ENCODE measurements around the gene APOL2.
"Not testable (repeated sequence)": the region's sequence is repeated elsewhere in the genome, so short reads cannot be mapped to it uniquely, and the experiment has no call there.

APOL2 gene

DNA sequence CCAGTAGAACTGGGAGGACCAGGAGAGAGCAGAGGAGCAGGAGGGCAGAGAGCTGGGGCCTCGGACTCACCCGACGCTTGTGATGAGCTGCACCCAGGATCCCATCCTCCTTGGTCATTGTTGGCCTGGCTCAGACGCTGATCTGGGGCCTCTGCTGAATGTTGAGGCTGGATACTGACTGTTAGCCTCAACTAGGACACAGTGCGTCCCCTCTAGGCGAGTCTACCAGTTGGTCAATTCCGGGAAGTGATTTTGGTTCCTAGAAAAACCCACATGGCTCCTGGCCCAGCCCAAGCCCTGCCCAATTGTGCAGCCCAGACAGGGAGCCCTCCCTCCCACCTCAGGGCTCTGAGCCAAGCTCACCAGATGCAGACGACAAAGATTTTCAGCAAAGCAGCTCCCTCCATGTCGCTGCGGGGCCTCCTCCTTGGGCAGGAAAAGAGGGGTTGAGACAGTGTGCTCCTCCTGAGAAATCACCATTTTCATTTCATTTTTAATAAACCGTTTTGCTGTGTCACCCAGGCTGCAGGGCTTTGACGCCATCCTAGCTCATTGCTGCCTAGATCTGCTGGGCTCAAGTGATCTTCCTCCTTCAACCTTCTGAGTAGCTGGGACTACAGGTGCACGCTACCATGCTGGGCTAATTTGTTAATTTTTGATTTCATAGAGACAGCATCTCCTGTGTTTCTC, 37.6 kb downstream of the APOL2 start, which contains the start of gene APOL4:
APOL4 (minus strand) TSS at position 180 of the 690 bp plus-strand sequence; CDS start at position 105, 75 bp downstream.
- Histone ChIP-seq H3K27ac (ENCODE audit: low read length) (no peak within 1 kb of the TSS), H3K4me1 (ENCODE audit: control insufficient read depth, low read depth, low read length) (peaks cover 12% of the 10 kb centered on the region), H3K9me3 (ENCODE audit: control insufficient read depth, low read depth, low read length) (no peaks in the 10 kb centered on the region), H3K4me3 (ENCODE audit: low read length) (no peak within 1 kb of the TSS), H3K9ac (ENCODE audit: low read length) (no peak within 1 kb of the TSS), H3K36me3 (ENCODE audit: control insufficient read depth, low read depth, low read length) (no peaks in the 10 kb centered on the region), H3K27me3 (ENCODE audit: control insufficient read depth, insufficient read depth, low read length) (no peaks in the 10 kb centered on the region)

DNA sequence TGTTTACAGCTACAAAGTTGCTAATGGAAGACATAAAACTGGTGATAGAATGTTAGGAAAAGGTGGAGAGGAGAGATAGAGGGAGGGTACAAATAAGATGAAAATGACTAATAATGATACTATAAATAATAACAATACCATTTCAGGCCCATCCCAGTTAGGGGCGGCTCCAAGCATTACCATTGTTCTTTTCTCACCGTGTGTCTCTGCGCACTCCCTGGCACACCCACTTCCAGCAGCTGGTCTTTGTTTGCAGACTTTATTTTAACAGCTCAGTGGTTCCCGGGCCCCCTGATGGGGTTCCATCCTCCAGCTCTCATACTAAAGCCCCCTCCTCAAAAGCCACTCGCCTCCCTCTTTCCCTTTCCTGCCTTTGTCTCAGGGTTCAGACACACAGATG, 38.3 kb downstream of the APOL2 start:
- not testable (repeated sequence) for H3K36me3 ChIP-seq (ENCODE audit: control insufficient read depth, low read depth, low read length); H3K9ac ChIP-seq (ENCODE audit: low read length); H3K4me3 ChIP-seq (ENCODE audit: low read length); H3K9me3 ChIP-seq (ENCODE audit: control insufficient read depth, low read depth, low read length); H3K27me3 ChIP-seq (ENCODE audit: control insufficient read depth, insufficient read depth, low read length); H3K27ac ChIP-seq (ENCODE audit: low read length)
- H3K4me1 ChIP-seq (ENCODE audit: control insufficient read depth, low read depth, low read length) = peaks cover 20% of the 10 kb centered on the region

DNA sequence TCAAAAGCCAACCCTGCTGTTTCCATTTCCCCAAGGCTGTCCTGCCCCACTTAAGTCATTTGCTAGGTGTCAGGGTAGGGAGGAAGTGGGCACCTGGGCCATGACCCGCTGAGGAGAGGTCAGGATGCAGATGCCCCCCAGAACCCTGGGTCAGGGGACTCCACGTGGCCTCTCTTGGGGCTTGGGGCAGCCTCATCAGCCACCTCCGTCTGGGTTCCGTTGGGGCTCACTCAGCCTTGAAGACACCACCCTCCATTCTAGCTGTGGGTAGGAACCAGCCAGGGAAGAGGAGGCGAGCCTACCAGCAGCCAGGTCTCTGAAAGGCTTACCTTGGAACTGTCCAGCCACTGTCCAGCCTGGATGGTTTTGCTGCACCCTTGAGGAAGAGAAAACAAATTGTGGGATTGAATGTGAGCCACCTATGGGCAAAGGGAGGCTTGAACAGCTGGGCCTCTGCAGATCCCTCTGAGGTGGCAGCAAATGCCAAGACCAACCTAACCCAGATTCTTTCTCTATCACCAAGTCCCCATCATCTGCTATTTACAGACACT, 40.3 kb downstream of the APOL2 start:
- no peak overlapping the region for H3K4me3 ChIP-seq (ENCODE audit: low read length)
- no peak overlapping the region for H3K9ac ChIP-seq (ENCODE audit: low read length)
- H3K27ac ChIP-seq (ENCODE audit: low read length) = no peak overlapping the region
- peaks cover 28% of the 10 kb centered on the region for H3K4me1 ChIP-seq (ENCODE audit: control insufficient read depth, low read depth, low read length)
- no peaks in the 10 kb centered on the region for H3K9me3 ChIP-seq (ENCODE audit: control insufficient read depth, low read depth, low read length)
- H3K36me3 ChIP-seq (ENCODE audit: control insufficient read depth, low read depth, low read length) = no peaks in the 10 kb centered on the region
- H3K27me3 ChIP-seq (ENCODE audit: control insufficient read depth, insufficient read depth, low read length) = no peaks in the 10 kb centered on the region

DNA sequence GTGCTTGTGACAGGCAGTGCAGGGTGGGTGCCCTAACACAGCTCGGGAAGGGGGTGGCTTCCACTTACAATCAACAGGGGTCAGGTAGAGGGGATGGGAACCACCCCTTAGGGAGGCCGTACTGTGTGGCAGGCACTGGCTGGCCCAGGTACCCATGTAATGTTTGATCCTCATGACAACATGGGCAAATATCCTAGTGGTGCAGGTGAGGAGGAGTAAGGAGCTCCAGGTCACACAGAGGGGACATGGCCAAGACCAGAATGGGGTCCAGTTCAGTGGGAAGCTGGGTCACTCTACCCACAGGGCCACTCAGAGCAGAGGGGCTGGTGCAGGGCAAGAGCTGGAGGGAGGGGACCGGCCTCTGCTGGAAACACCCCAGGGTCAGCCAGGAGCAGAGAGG, 40.8 kb downstream of the APOL2 start:
- H3K27ac ChIP-seq (ENCODE audit: low read length) = no peak overlapping the region

DNA sequence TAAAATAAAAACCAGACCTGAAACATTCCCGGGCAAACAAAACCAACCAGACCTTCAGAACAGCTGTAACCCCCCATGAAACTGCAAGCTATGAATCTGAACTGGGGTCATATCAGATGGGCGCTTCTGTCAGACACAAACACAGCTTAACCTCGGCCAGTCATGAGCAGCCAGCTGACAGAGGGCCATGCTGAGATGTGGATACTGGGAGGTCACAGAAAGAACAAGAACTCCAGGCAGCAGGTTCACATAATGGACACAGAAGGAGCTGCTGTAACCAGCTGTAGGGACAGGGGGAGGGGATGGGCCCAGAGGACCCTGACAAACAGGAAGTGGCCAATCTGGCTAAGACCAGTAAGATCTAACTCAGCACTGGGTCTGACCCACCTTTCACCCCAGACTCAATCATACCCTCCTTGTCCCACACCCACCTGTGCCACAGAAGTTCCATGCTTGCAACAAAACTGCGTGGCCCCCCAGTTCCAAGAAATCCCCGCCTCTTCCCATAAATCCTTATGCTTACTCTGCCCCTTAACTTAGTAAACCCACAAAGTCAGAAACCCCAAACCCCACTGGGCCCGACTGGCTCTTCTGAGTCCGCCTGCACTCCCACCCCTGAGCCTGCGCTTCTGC, 41.7 kb downstream of the APOL2 start:
- no peak overlapping the region for H3K9ac ChIP-seq (ENCODE audit: low read length)
- peak overlapping the region; percentile 2 for H3K27ac ChIP-seq (ENCODE audit: low read length)
- peaks cover 28% of the 10 kb centered on the region for H3K4me1 ChIP-seq (ENCODE audit: control insufficient read depth, low read depth, low read length)
- H3K9me3 ChIP-seq (ENCODE audit: control insufficient read depth, low read depth, low read length) = no peaks in the 10 kb centered on the region
- H3K36me3 ChIP-seq (ENCODE audit: control insufficient read depth, low read depth, low read length) = no peaks in the 10 kb centered on the region
- no peak overlapping the region for H3K4me3 ChIP-seq (ENCODE audit: low read length)
- H3K27me3 ChIP-seq (ENCODE audit: control insufficient read depth, insufficient read depth, low read length) = no peaks in the 10 kb centered on the region

More for the DNA sequence above, 40.8 kb downstream of the APOL2 start:
- Histone ChIP-seq H3K4me1 (ENCODE audit: control insufficient read depth, low read depth, low read length) (peaks cover 28% of the 10 kb centered on the region), H3K9me3 (ENCODE audit: control insufficient read depth, low read depth, low read length) (no peaks in the 10 kb centered on the region), H3K27me3 (ENCODE audit: control insufficient read depth, insufficient read depth, low read length) (no peaks in the 10 kb centered on the region), H3K4me3 (ENCODE audit: low read length) (no peak overlapping the region), H3K36me3 (ENCODE audit: control insufficient read depth, low read depth, low read length) (no peaks in the 10 kb centered on the region), H3K9ac (ENCODE audit: low read length) (no peak overlapping the region)

DNA sequence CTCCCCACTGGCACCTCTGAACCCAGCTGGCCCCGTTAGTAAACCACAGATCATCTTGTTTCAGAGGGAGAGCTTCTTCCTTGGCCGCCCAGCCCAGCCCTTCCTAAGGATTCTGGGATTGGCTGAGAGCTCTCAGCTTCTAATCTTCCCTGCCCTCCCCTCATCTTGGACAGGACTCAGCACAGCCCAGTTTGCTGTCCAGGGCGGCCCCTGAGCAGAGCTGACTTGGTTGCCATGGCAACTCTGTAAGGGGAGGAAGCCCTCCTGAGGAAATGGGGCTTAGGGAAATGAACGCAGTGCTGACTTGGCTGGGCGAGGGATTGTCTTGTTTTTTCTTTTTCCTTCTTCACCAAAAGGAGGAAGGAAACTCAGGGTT, 42.3 kb downstream of the APOL2 start:
- no peak overlapping the region for H3K9ac ChIP-seq (ENCODE audit: low read length)

DNA sequence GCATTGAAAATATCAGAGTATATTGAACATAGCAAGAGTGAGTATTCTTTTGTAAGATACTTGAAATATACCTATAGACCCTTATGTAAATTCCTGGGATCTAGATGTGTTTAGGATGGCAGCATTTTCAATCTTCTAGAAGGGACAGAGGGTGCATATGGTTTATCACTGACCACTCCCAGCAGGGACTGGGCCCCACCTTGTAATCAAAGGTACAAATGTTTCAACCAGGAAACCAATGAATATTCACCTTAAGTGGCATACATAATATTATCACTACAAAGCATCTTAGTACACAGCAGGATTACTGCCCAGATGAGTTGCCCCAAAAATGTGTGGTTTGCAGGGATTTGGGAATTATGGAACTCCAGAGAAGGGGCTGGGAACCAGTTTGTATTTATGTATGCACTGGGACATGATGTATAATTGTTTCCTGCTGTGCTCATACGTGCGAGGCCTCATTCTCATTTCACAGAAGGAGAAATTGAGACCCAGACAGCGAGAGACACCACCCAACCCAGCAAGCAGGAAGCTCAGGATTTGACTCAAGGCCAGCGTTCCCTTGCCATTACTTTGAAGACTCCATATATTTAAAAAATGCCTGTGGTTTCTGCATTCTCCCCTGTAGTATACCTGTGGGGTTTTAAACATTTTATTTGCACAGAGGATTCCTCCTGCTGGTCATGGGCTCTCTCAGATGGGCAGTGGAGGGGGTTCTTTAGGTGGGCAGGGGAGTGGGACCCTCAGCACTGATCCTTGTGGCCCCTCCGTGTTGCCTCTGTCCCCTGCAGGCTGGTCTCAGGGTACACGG, 42.9 kb downstream of the APOL2 start:
- Histone ChIP-seq H3K36me3 (ENCODE audit: control insufficient read depth, low read depth, low read length) (no peaks in the 10 kb centered on the region), H3K4me3 (ENCODE audit: low read length) (no peak overlapping the region), H3K27ac (ENCODE audit: low read length) (no peak overlapping the region), H3K9ac (ENCODE audit: low read length) (no peak overlapping the region), H3K27me3 (ENCODE audit: control insufficient read depth, insufficient read depth, low read length) (no peaks in the 10 kb centered on the region), H3K9me3 (ENCODE audit: control insufficient read depth, low read depth, low read length) (no peaks in the 10 kb centered on the region), H3K4me1 (ENCODE audit: control insufficient read depth, low read depth, low read length) (peaks cover 28% of the 10 kb centered on the region)

More for the DNA sequence above, 42.3 kb downstream of the APOL2 start:
- H3K4me1 ChIP-seq (ENCODE audit: control insufficient read depth, low read depth, low read length) = peaks cover 28% of the 10 kb centered on the region
- no peaks in the 10 kb centered on the region for H3K36me3 ChIP-seq (ENCODE audit: control insufficient read depth, low read depth, low read length)
- H3K27ac ChIP-seq (ENCODE audit: low read length) = no peak overlapping the region
- H3K4me3 ChIP-seq (ENCODE audit: low read length) = no peak overlapping the region
- no peaks in the 10 kb centered on the region for H3K9me3 ChIP-seq (ENCODE audit: control insufficient read depth, low read depth, low read length)
- H3K27me3 ChIP-seq (ENCODE audit: control insufficient read depth, insufficient read depth, low read length) = no peaks in the 10 kb centered on the region

DNA sequence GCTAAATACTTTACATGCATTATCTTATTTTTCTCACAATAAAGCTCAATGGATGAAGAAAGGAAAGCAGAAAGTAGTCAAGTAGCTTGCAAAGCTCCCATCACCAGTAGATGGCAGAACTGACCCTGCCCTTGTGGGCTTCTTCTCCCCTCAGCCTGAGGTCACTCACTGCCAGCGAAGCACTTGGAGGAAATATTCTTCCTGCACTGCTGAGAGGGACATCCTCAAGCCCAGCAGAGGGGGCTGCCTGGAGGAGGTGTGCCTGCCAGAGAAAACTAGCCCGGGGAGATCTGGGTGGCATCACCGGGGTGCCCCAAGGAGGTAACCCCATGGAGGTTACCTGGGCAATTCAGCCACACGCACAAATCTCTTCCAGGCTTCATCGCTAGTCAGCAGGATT, 44.4 kb downstream of the APOL2 start:
- no peaks in the 10 kb centered on the region for H3K27me3 ChIP-seq (ENCODE audit: control insufficient read depth, insufficient read depth, low read length)
- H3K27ac ChIP-seq (ENCODE audit: low read length) = no peak overlapping the region
- no peaks in the 10 kb centered on the region for H3K9me3 ChIP-seq (ENCODE audit: control insufficient read depth, low read depth, low read length)
- peaks cover 29% of the 10 kb centered on the region for H3K4me1 ChIP-seq (ENCODE audit: control insufficient read depth, low read depth, low read length)
- no peak overlapping the region for H3K4me3 ChIP-seq (ENCODE audit: low read length)
- H3K9ac ChIP-seq (ENCODE audit: low read length) = no peak overlapping the region
- H3K36me3 ChIP-seq (ENCODE audit: control insufficient read depth, low read depth, low read length) = no peaks in the 10 kb centered on the region

DNA sequence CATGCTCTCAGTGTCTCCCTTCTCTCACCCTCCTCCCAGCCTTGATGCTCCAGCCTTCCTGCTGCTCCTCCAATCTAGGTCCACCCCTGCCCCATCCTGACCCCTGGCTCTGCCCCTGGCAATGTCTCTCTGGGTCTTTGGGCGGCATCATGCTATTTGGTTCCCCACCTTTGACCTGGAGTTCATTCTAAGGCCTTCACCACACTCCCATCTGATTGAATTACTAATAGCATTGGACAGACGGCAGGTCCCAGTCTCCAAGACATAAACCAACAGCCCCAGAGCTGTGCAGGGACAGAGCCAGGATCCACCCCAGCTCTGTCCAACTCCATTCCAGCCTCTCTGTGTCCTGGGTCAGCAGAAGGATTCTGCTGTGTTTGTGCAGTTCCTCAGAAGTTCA, 44.9 kb downstream of the APOL2 start:
- Histone ChIP-seq H3K36me3 (ENCODE audit: control insufficient read depth, low read depth, low read length) (no peaks in the 10 kb centered on the region), H3K9ac (ENCODE audit: low read length) (no peak overlapping the region), H3K9me3 (ENCODE audit: control insufficient read depth, low read depth, low read length) (no peaks in the 10 kb centered on the region), H3K4me3 (ENCODE audit: low read length) (no peak overlapping the region), H3K27me3 (ENCODE audit: control insufficient read depth, insufficient read depth, low read length) (no peaks in the 10 kb centered on the region), H3K4me1 (ENCODE audit: control insufficient read depth, low read depth, low read length) (peaks cover 34% of the 10 kb centered on the region), H3K27ac (ENCODE audit: low read length) (no peak overlapping the region)

DNA sequence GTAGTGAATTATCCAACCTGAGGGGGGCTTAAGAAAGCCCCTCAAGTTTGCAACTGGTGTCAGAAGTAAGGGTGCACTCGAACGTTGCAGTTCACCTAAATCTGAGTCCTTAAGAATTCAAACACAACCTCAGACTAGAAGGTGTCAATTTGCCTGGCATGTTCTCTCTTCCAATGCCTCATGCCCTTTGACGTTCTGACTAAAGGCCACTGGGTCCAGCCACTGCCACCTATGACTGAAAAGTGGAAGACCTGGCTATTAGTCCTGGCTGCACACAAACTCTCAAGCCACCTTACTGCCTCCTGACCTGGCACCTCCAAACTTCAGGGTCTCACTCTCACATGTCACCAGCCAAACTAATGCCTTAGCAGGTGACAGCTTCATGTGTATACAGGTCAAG, 45.8 kb downstream of the APOL2 start:
- peaks cover 34% of the 10 kb centered on the region for H3K4me1 ChIP-seq (ENCODE audit: control insufficient read depth, low read depth, low read length)
- H3K9ac ChIP-seq (ENCODE audit: low read length) = no peak overlapping the region
- no peak overlapping the region for H3K4me3 ChIP-seq (ENCODE audit: low read length)
- H3K27ac ChIP-seq (ENCODE audit: low read length) = no peak overlapping the region
- no peaks in the 10 kb centered on the region for H3K9me3 ChIP-seq (ENCODE audit: control insufficient read depth, low read depth, low read length)
- no peaks in the 10 kb centered on the region for H3K36me3 ChIP-seq (ENCODE audit: control insufficient read depth, low read depth, low read length)
- no peaks in the 10 kb centered on the region for H3K27me3 ChIP-seq (ENCODE audit: control insufficient read depth, insufficient read depth, low read length)

DNA sequence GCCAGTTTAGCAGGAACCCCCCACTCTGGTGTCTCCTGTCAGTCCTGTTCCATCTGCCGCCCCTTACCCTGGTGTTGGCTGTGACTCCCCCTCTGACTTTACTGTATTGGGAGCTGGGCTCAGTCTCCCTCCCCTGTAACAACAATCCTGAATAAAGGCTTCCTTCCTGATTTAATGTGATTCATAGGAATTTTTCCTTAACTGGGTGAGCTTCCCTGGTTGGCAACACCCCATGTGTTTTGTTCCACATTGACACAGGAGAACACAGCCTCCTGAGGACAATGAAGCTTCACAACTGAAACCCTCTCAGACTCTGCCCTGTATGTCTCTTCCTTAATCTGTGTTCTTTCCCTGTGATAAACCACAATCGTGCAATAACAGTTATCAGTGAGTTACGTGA, 46.2 kb downstream of the APOL2 start:
- no peaks in the 10 kb centered on the region for H3K9me3 ChIP-seq (ENCODE audit: control insufficient read depth, low read depth, low read length)
- no peak overlapping the region for H3K27ac ChIP-seq (ENCODE audit: low read length)
- H3K4me3 ChIP-seq (ENCODE audit: low read length) = no peak overlapping the region
- H3K9ac ChIP-seq (ENCODE audit: low read length) = no peak overlapping the region
- peaks cover 34% of the 10 kb centered on the region for H3K4me1 ChIP-seq (ENCODE audit: control insufficient read depth, low read depth, low read length)
- H3K36me3 ChIP-seq (ENCODE audit: control insufficient read depth, low read depth, low read length) = no peaks in the 10 kb centered on the region
- no peaks in the 10 kb centered on the region for H3K27me3 ChIP-seq (ENCODE audit: control insufficient read depth, insufficient read depth, low read length)
